ENCODE measurements around the gene RPL23.
A peak's percentile ranks its signal among the peaks of the same experiment; 100 is the strongest.

The RPL23 gene

GRCh38 chr17:38853292-38854219, at the start of gene RPL23:
Gene RPL23, minus strand, starts transcription at chr17:38853721. Its CDS starts 11 bp downstream, at chr17:38853710.
- TF ChIP-seq CTCF (conservative IDR thresholded peaks at IDR 0.05; ENCODE audit: low read length), result no peak
- peak within 1 kb of the TSS; percentile 96 for H3K4me3 ChIP-seq (ENCODE audit: low read length)
- DNase-seq (ENCODE audit: low read depth), result peak; percentile 96

GRCh38 chr17:38900978-38901656, 47.6 kb upstream of the RPL23 start:
- DNase-seq (ENCODE audit: low read depth), result peak; percentile 97
- TF ChIP-seq CTCF (conservative IDR thresholded peaks at IDR 0.05; ENCODE audit: low read length), result no peak
- no peak overlapping the region for H3K4me3 ChIP-seq (ENCODE audit: low read length)

- H3K4me3 ChIP-seq (ENCODE audit: low read length), result no peak overlapping the region
- DNase-seq (ENCODE audit: low read depth), result no peak
- TF ChIP-seq CTCF (conservative IDR thresholded peaks at IDR 0.05; ENCODE audit: low read length), result no peak
Observed at GRCh38 chr17:38899421-38899820, 45.9 kb upstream of the RPL23 start.

- H3K4me3 ChIP-seq (ENCODE audit: low read length), result no peak overlapping the region
- TF ChIP-seq CTCF (conservative IDR thresholded peaks at IDR 0.05; ENCODE audit: low read length), result no peak
- no peak for DNase-seq (ENCODE audit: low read depth)
Observed at GRCh38 chr17:38898812-38899348, 45.4 kb upstream of the RPL23 start.

GRCh38 chr17:38898291-38898679, 44.8 kb upstream of the RPL23 start:
- TF ChIP-seq CTCF (conservative IDR thresholded peaks at IDR 0.05; ENCODE audit: low read length), result no peak
- DNase-seq (ENCODE audit: low read depth), result no peak
- H3K4me3 ChIP-seq (ENCODE audit: low read length), result no peak overlapping the region

GRCh38 chr17:38897671-38898290, 44.3 kb upstream of the RPL23 start:
- DNase-seq (ENCODE audit: low read depth), result no peak
- no peak for TF ChIP-seq CTCF (conservative IDR thresholded peaks at IDR 0.05; ENCODE audit: low read length)
- H3K4me3 ChIP-seq (ENCODE audit: low read length), result no peak overlapping the region

Measured in AG10803 (cell line).